Keratinocyte (primary cell): ENCODE measurements around the gene FOXJ1.

Source experiments
- CTCF ChIP-seq, 3 experiments: IDR thresholded peaks in 1 of 3; conservative IDR thresholded peaks in 1 of 3; optimal IDR thresholded peaks in 1 of 3; 2 replicates in 2 of 3; 3 replicates in 1 of 3; pipeline versions ENCODE3 to v1.5.1; 2011; ENCODE audit warnings: low read length in 3 of 3, mild to moderate bottlenecking in 3 of 3, moderate library complexity in 2 of 3, control low read depth in 1 of 3, inconsistent platforms in 1 of 3; ENCODE audit not compliant: insufficient read depth in 2 of 3; ENCODE audit errors: extremely low read depth in 1 of 3
- EZH2 ChIP-seq: IDR thresholded peaks from one replicate; pipeline ENCODE4 v1.6.1; 2012; ENCODE audit warnings: inconsistent platforms, mild to moderate bottlenecking, low read length, moderate library complexity

- TF ChIP-seq CTCF (optimal IDR thresholded peaks at IDR 0.05 in 1 of 3, IDR thresholded peaks at IDR 0.05 in 1 of 3, conservative IDR thresholded peaks at IDR 0.05 in 1 of 3; ENCODE audit: extremely low read depth in 1 of 3, insufficient read depth in 2 of 3, low read length in 3 of 3) = no peak
- no peak for TF ChIP-seq EZH2
Observed at GRCh38 chr17:76166168-76166567, 25.1 kb upstream of the FOXJ1 start.
